GDM1 (cell line): ENCODE measurements around the gene KRTAP21-2.
"Not testable (repeated sequence)": the region's sequence is repeated elsewhere in the genome, so short reads cannot be mapped to it uniquely, and the experiment has no call there.

Source experiments
- DNase-seq: peaks from one replicate; lab custom pipeline; 2025; lab: John Stamatoyannopoulos, UW

The KRTAP21-2 gene

DNA sequence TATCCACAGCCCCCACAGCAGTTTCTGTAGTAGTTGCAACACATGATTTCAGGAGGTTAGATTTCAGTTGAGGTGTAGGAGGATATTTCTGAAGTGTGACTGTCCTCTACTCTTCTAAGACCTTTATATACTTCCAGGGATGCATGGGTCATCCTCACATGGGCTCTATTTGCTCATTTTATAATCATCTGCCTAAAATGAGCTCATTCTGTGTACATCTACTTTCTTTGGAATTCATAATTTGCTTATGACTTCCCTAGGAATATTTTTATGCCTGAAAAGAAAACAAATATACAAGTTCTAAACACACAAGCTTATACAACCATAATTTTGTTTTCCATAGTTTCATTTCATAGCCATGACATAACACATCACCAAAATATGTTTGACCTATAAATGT is at the start of gene KRTAP21-2:
Gene KRTAP21-2, minus strand, starts transcription at position 101 of the 400 bp plus-strand sequence. Its CDS starts 57 bp downstream, at position 44.
- DNase-seq = no peak

- no peak for DNase-seq
Measured at GRCh38 chr21:30793581-30794314, 46.7 kb upstream of the KRTAP21-2 start.

GRCh38 chr21:30779249-30779648 is 32.2 kb upstream of the KRTAP21-2 start:
- no peak for DNase-seq

GRCh38 chr21:30769724-30770431 is 22.8 kb upstream of the KRTAP21-2 start:
- DNase-seq = no peak

DNA sequence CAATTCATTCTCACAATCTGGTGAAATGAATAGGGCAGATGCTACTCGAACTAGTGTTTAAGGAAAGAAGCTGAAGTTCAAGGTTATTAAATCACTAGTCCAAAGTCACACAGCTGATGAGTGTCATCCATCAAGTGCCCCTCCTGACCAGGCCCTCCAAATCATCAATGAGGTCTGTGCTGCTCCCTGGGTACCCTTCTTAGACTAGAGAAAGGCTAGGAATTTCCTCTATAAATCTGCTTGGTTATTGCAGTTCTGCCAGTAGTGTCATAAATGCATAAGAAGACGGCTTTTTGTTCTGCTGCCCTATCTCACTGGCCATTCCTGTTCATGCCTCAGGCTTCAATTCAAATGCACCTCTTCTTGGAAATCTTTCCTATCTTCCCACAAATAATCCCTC is 13.7 kb upstream of the KRTAP21-2 start:
- no peak for DNase-seq

DNA sequence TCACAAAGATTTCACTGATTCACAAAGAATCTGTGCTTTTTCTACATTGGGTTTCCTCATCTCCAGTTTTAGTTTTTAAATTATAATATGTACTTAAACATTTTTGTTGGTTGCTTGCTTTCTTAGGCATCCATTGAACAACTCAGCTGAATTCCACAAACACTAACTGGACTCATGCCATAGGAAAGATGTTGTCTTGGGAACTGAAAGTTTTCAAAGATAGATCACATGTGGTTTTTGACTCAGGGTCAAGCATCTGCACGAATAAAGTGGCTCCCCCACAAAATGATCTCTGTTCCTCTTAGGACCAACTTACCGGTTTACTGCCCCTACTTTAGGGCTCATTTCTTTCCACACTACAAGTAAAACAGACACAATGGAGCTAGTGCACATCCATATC is 11.2 kb upstream of the KRTAP21-2 start:
- DNase-seq = no peak

DNA sequence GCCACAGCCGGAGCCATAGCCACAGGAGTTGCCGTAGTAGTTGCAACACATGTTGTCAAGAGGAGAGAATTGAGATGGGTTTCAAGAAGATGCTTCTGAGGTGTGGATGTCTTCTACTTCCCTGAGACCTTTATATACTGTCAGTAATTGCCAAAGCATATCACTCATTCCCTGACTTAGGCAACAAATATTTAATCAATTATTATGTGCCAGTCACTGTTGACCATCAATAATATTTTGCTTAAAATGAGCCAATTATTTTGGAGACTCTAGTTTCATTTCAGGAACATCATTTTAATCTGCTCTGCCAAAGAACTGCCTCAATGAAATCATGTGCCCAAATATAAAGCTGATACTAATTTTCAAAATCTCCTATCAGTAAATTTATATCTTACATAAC is 8.3 kb upstream of the KRTAP21-2 start, which contains the start of gene KRTAP21-1:
Gene KRTAP21-1, minus strand, starts transcription at position 101 of the 400 bp plus-strand sequence. Its CDS starts 50 bp downstream, at position 51.
- DNase-seq = not testable (repeated sequence)

- no peak for DNase-seq
Measured at GRCh38 chr21:30740462-30740861, 6.6 kb downstream of the KRTAP21-2 start.

DNA sequence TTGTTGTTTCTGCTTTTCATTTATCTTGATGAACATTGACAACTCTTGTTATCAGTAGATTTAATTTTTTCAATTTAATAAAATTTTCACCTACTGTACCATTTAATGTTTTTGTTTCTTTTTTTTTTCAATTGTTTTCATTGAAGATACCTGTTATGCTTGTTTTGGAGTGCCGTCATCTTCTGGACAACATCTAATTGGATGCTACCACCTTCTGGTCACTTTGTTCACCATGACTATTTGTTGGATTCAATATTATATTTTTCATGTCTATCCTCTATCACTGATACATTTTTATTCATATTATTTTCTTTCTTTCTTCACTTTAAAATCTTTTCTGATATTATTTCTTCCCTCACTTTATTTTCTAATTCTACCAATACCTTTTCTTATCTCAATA is 14.0 kb downstream of the KRTAP21-2 start:
- no peak for DNase-seq

GRCh38 chr21:30726726-30727125 is 20.3 kb downstream of the KRTAP21-2 start:
- no peak for DNase-seq

DNA sequence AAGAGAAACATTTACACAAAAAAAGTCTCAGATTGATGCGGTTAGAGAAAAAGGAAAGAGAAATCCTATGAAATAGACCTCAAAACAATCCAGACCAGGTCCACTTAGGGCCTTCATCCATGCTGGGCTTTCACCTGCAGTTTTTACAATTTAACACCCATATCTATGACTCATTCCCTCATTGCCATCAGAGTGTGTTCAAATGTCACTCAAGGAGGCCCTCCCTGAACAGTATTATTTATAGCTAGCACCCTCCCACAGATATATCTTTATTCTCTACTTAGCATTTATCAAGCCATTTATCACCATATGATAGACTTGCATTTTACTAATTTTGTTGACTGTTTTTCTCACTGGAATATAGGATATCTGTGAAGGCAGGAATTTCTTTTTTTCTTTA is 27.7 kb downstream of the KRTAP21-2 start:
- no peak for DNase-seq

GRCh38 chr21:30718239-30718909 is 28.7 kb downstream of the KRTAP21-2 start, which contains the start of gene KRTAP21-3:
Gene KRTAP21-3, minus strand, starts transcription at chr21:30718777. Its CDS starts 18 bp downstream, at chr21:30718759.
- no peak for DNase-seq

DNA sequence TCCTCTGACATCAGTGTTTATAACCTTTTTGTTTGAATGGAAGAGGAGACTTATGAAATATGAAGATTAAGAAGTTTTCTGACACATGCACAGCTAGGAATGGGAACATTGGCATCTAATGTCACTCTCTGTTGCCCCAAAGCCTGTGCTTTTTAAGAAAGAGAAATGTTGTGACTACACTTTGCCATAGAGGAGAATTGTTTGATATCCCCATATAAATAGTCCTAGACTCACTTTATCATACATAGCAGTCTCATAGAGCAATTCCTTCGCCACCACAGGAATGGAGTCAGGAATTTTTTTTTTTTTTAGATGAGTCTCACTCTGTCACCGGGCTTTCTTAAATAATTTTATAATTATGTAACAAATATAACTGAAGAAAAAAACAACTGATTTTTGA is 30.0 kb downstream of the KRTAP21-2 start:
- no peak for DNase-seq

DNA sequence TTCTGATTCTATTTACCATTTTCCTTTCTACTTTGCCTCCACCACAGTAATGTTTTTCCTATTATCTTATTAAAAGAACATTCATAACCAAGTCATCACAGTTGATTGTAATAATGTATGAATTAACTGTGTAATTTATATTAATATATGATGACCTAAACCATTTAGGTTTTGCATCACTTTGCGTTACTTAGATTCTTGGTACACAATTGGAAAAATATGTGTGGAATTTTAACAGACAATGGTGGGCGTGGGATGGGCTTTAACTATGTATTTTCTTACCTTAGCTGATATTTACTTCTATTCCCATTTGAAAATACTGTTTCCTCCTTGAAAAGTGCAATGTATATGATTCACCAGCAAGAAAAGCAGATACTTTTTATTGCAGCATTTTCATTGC is 32.1 kb downstream of the KRTAP21-2 start:
- no peak for DNase-seq

DNA sequence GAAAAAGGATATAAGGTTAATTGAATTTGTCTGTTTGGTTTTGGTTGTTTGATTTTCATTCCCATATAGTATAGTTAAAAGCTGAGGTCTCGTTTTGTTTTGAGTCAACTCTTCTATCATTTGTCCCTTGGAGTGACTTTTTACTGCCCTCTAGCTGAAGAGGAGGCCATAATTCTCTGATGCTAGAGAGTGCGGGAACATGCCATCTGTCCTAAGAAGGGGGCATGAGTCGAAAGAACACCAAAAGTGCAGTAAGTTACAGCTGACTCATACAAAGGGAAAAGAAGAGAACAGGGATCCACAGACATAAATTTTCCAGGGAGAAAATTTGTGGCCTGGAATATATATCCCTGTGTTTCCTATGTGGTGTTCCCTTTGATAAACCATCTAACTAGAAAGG is 32.6 kb downstream of the KRTAP21-2 start:
- no peak for DNase-seq

DNA sequence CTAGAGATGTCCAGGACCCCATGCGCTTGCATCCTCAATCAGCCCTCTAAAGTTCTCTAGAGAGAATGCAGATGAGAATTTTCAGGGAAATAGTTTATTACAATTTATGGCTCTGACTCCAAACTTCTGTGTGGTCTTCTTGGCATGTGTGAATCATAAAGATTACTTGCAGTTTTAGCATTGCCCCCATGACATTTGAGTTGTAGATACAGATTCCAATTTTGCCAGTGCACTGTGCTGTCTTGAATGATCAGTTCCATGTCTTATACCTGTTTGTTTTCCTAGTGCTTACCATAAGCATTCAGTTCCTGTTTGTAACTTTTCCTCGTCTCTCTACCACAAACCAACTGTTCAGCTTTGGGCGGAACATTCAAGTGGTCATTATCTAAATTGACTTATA is 33.3 kb downstream of the KRTAP21-2 start:
- DNase-seq = no peak

- no peak for DNase-seq
Measured at GRCh38 chr21:30710499-30710898, 36.6 kb downstream of the KRTAP21-2 start.

- no peak for DNase-seq
Measured at GRCh38 chr21:30707409-30707808, 39.6 kb downstream of the KRTAP21-2 start.
